Stimulated activated CD8-positive, alpha-beta memory T cell treated with anti-CD3 and anti-CD28 coated beads, Interleukin-12 subunit alpha, Interleukin-12 subunit beta, amount 100 ng/mL, for 24 hours (primary cell): ENCODE data around the gene ARPC1A.
"Not testable (repeated sequence)": the region's sequence is repeated elsewhere in the genome, so short reads cannot be mapped to it uniquely, and the experiment has no call there.

Experiments used
- DNase-seq: peaks from one replicate; pipeline ENCODE4 v3.0.0-alpha.2; 2020; ENCODE audit errors: extremely low read depth

ARPC1A gene

DNA sequence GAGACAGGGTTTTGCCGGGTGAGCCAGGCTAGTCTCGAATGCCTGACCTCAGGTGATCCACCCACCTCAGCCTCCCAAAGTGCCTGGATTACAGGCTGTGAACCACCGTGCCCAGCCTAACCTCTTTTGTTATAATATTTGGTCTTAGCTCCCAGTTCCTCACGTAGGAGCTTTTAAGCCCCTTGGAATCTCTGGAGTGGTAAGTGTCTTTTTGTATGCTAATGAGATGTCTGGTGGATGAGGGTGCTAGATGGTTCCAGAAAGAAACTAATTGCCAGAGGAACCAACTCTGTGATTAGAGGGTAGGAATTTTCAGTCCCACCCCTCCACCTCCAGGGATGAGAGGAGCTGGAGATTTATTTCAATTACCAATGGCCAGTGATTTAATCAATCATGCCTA lies 5.3 kb upstream of the ARPC1A start:
- no peak for DNase-seq

DNA sequence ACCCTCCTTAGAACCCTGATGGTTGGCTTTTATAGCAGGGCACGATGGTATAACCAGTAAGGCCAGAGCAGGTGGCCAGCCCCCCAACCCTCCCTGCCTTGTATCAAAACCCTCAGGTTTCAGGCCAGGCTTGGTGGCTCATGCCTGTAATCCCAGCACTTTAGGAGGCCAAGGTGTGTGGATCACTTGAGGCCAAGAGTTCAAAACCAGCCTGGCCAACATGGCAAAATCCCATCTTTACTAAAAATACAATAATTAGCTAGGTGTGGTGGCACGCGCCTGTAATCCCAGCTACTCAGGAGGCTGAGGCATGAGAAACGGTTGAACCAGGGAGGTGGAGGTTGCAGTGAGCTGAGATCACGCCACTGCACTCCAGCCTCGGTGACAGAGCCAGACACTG lies 3.0 kb upstream of the ARPC1A start:
- DNase-seq, result not testable (repeated sequence)

DNA sequence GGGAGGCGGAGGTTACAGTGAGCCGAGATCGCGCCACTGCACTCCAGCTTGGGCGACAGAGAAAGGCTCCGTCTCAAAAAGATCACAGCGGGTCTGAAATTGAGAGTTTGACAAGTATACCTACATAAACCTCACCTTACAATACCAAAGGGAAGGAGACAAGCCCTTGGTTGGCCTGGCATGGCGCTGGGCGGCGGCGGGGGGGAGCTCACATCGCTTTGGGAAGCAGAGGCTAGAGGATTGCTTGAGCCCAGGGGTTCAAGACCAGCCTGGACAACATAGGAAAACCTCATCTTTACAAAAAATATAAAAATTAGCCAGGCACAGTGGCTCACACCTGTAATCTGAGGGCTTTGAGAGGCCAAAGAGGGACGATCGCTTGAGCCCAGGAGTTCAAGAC lies 1.1 kb upstream of the ARPC1A start:
- no peak for DNase-seq

DNA sequence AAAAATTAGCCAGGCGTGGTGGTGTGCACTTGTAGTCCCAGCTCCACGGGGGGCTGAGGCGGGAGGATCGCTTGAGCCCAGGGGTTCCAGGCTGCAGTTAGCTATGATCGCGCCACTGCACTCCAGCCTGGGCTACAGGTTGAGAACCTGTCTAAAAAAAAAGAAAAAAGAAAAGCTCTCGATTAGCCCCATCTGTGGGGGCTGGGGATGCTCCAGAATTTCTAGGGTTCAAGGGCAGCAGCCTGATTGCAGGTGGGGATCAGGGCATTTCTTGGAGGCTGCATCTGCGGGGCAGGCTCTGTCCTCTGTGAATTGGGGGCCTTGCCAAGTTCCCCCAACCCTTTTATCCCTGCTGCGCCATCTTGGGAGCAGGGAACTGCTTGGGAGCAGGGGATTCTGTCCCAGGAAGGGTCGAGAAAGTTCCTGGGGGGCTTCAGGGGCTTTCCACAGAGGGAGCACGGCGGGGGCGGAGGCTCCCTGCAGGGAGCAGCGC lies 651 bp upstream of the ARPC1A start:
- DNase-seq, result no peak

DNA sequence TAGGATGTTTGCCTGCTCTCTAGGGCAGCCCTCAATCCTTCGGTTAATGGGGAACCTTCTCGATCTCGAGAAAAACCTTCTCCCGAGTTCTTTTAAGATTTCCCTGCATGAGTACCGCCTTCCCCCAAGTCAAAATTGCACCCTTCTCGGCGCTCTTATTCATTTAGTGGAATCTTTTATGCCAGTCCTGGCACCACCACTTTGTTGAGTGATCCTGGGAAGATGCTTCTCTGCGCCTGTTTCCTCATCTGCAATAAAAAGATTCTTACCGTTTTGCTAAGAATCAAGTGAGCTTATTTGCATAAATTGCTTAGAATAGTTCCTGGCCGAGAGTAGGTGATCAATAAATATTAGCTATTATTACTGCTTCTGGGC lies 697 bp downstream of the ARPC1A start:
- no peak for DNase-seq

DNA sequence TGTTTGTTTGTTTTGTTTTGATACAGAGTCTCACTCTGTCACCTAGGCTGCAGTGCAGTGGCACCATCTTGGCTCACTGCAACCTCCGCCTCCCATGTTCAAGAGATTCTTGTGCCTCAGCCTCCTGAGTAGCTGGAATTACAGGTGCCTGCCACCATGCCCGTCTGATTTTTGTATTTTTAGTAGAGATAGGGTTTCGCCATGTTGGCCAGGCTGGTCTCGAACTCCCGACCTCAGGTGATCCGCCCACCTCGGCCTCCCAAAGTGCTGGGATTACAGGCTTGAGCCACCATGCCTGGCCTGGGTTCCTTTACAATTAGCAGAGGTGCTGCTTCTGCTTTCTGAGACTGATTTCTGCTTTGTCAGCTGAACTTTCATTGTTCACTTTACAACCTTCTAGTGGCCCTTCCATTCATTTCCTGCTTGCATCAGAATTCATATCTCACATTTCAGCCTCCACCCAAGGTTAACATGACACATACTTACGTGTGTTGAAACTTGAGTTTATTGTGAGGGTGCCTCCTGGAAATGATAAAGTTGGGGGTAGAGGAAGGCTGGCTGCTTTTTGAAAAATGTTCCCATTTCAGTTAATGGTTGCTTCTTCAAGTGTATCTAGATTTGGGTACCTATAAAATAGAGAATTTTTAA lies 4.7 kb downstream of the ARPC1A start:
- DNase-seq, result not testable (repeated sequence)

DNA sequence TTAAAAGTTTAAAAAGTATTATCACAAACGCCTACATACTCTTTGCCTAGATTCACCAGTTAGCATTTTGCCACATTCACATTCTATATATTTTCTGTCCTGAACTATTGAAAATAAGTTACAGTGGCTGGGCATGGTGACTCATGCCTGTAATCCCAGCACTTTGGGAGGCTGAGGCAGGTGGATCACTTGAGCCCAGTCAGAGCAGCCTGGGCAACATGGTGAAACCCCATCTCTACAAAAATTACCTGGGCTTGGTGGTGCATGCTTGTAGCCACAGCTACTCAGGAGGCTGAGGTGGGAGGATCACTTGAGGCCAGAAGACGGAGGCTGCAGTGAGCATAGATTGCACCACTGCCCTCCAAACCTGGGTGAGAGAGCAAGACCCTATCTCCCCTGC lies 5.3 kb downstream of the ARPC1A start:
- DNase-seq, result no peak

DNA sequence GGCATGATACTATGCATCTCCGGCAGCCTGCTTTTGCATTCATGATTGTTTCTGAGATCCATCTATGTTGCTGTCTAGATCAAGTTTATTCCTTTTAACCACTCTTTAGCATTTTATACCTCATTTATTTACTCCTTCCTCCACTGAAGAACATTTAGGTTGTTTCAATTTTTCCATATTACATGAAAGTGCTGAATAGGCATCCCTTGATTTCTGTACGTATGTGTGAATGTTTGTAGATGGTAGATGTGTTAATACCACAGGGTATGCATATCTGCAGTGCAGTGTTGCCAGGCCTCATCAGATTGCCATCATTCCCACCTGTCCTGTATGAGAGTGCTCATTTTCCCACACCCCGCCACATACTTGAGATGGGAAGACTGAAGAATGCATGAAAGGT lies 13.9 kb downstream of the ARPC1A start:
- no peak for DNase-seq

DNA sequence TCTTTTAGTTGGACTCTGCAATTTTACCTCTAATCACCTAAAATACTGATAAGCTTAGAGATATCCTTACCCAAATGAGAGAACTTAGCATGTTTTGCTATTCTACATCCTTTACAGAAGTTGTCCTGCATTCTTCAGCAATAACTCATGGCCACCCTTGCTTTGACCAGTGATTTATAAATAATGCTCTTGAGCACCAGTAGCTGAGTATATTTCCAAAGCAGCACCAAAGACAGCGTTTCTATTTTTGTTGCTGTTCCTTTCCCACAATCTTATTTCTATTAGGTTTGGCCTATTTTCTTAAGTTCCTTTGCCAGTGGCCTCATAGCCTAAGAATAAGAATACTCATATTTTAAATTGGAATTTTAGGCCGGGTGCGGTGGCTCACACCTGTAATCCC lies 15.0 kb downstream of the ARPC1A start:
- no peak for DNase-seq

DNA sequence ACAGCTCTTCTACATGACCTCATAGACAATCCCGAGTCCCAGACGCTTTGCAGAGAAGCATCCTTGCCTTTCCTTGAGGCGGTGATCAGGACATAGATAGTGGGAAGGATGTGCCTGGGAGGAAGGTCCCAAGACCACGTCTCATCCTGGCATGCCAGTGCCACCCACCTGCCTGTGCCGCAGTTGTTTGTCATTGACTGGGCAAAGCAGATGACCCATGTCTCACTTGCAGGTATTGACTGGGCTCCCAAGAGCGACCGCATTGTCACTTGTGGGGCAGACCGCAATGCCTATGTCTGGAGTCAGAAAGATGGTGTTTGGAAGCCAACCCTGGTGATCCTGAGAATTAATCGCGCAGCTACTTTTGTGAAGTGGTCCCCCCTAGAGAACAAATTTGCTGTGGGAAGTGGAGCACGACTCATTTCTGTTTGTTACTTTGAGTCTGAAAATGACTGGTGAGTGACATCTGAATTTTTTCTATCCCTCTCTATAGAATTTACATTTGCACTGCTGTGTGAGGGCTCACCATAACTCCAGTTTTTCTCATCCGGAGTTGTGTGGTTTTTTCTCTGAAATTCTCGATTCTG lies 18.5 kb downstream of the ARPC1A start:
- DNase-seq, result no peak

DNA sequence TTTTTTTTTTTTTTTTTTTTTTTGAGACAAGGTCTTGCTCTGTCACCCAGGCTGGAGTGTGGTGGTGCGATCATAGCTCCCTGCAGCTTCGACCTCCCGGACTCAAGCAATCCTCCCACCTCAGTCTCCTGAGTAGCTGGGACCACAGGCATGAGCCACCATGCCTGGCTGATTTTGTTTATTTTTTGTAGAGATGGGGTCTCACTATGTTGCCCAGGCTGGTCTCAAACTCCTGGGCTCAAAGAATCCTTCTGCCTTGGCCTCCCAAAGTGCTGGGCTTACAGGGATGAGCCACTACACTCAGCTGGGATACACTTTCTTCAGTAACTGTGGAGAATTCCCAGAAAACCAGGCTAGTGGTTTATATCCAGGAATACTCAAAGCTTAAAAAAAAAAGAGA lies 24.9 kb downstream of the ARPC1A start:
- DNase-seq, result not testable (repeated sequence)

DNA sequence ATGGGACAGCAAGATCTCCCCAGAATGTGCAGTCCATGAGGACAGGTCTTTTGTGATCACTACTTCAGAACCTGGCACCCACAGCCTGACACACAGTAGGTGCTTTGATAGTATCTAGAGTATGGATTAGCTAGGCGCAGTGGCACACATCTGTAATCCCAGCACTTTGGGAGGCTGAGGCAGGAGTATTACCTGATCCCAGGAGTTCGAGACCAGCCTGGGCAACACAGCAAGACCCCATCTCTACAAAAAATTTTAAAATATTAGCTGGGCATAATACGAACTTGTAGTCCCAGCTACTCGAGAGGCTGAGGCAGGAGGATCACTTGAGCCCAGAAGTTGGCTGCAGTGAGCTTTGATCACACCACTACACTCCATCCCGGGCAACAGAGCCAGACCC lies 26.5 kb downstream of the ARPC1A start:
- no peak for DNase-seq

DNA sequence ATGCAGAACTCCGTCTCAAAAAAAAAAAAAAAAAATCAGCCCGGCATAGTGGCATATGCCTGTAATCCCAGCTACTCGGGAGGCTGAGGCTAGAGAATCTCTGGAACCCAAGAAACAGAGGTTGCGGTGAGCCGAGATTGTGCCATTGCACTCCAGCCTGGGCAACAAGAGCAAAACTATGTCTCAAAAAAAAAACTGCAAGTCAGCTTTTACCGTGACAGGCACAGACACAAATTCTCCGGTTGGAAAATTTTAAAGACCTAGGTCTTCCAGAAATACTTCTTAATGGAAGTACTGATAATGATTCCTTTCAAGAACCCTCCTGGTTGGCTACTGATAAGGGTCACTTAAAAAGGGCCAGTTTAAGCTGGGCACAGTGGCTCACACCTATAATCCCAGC lies 29.4 kb downstream of the ARPC1A start:
- no peak for DNase-seq

DNA sequence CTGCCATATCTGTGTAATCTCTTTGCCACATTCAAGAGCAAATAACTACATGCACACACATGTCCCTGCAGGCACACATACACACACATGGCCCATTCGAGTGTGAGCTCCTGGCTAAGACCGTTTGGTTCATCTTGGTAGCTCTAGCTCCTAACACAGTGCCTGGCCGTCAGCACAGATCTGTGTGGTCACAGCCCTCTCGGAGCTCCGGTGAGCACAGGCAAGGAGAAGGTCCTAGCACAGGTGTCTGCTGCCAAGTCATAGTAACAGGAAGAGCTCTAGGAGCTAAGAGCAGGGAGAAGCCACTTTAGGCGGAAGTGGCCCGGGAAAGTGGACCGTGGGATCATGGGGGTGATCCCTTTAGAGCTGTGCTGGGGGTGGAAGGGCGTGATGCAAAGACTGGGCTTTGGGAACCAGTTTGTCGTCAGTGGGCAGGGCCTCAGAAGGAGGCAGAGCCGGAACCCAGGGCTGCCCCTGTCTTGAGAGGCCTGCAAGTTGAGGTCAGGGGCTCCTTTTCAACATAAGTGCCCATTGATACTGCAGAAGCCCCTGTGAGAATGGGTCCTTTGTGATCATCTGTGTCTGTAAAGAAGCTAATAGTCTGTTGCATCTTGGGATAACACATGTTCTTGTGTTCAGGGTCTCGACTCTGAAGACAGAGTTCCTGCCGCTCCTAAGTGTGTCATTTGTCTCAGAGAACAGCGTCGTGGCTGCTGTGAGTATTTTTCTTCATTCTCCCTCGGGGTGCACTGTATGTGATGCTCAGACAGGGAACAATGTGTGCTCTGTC lies 32.2 kb downstream of the ARPC1A start:
- no peak for DNase-seq

DNA sequence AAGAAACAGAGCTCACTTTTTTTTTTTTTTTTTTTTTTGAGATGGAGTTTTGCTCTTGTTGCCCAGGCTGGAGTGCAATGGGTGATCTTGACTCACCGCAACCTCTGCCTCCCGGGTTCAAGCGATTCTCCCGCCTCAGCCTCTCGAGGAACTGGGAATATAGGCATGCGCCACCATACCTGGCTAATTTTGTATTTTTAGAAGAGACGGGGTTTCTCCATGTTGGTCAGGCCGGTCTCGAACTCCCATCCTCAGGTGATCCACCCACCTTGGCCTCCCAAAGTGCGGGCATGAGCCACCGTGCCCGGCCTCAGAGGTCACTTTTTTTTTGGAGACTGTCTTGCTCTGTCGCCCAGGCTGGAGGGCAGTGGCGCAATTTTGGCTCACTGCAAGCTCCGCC lies 32.8 kb downstream of the ARPC1A start:
- DNase-seq, result not testable (repeated sequence)

DNA sequence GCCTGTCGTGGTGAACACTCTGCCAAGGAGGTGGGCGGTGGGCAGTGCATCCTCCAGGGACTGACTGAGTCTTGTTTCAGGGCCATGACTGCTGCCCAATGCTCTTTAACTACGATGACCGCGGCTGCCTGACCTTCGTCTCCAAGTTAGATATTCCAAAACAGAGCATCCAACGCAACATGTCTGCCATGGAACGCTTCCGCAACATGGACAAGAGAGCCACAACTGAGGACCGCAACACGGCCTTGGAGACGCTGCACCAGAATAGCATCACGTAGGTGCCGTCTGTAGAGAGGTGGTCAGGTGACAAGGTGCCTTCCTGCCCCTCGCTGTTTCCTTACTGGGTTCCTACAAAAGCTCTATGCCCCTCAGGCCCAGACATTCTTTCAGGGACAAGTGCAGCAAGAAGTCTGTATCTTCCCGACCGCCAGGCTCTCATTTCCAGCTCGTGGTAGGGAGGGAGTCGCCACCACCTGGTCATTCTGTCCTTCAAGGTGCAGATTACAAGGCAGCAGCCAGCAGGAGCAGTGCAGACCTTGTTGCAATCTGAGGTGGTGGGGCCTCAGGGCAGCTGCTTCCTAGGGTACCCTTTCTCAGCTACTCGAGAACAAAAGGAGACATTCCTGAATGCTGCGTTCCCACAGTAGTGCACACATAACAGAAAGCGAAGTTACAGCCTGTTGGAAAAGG lies 33.9 kb downstream of the ARPC1A start:
- DNase-seq, result no peak

DNA sequence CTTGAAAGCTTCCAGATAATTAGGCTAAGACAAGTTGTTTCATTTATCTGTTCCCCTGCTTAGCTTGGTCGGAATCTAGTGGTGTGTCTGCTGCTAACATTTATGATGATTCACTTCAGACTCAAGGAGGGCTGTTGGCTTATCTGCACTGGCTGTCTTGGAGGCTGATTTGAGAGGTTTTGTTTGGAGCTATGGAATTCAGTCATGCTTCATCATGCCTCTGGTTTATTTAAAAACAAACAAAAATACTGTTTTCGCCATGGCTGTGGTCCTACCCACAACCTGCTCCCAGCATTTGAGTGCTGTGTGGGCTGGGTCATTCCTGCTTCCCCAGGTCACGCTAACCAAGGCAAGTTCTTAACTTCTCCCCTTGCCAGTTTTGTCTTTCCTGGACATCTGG lies 37.1 kb downstream of the ARPC1A start:
- DNase-seq, result no peak

DNA sequence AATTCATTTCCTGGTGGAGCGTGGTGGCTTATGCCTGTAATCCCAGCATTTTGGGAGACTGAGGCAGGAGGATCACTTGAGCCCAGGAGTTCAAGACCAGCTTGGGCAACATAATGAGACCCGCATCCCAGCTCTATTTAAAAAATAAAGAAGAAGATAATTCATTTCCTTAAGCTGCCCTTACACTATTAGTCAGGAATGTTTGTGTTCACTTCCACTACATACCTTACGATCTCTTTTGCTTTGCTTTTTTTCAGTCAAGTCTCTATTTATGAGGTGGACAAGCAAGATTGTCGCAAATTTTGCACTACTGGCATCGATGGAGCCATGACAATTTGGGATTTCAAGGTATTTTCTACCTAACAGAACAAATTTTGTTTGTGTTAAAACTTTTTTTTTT lies 37.6 kb downstream of the ARPC1A start:
- DNase-seq, result no peak

DNA sequence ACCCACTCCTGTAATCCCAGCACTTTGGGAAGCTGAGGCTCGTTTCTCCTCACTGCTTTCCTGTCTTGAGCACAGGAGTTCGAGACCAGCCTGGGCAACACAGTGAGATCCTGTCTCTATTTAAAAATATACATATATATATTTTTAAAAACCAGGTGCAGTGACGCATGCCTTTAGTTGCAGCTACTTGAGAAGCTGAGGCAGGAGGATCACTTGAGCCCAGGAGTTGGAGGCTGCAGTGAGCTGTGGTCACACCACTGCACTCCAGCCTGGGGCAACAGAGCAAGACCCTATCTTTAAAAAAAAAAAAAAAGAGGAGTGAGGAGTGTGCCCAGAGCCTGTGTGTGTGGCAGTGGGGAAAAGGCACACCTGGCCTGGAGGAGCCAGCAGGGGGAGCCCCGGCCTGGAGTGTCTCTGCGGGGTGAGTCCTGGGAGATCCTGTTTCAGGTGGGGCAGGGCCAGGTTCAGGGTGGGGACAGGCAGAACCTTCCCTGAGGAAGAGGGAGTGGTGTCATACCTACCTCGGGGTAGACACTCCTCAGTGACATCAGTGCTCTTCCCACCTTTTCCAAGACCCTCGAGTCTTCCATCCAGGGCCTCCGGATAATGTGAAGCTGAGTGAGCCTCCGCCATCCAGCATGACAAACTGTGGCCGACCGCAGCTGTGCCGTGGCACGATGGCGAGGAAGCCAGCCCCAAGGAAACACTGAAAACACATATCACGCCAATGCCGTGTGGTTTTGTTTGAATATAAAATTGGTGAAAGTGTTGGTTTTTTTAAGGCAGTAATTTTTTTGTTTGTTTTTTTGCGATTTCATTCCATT lies 39.8 kb downstream of the ARPC1A start:
- no peak for DNase-seq

DNA sequence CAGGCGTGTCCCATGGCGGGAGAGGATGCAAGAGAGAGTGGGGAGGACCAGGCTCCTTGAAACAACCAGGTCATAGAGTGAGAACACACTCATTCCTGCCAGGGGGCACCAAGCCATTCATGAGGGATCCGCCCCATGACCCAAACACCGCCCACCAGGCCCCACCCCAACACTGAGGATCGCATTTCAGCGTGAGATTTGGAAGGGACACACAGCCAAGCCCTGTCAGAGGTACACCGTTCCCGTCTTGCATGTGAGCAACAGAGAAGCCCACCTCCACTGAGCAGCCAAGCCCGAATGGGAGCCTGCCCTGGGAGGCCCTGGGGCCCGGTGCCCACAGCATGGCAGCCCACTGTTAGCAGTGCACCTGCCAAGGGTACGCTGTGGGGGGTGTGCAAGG lies 40.9 kb downstream of the ARPC1A start:
- no peak for DNase-seq

DNA sequence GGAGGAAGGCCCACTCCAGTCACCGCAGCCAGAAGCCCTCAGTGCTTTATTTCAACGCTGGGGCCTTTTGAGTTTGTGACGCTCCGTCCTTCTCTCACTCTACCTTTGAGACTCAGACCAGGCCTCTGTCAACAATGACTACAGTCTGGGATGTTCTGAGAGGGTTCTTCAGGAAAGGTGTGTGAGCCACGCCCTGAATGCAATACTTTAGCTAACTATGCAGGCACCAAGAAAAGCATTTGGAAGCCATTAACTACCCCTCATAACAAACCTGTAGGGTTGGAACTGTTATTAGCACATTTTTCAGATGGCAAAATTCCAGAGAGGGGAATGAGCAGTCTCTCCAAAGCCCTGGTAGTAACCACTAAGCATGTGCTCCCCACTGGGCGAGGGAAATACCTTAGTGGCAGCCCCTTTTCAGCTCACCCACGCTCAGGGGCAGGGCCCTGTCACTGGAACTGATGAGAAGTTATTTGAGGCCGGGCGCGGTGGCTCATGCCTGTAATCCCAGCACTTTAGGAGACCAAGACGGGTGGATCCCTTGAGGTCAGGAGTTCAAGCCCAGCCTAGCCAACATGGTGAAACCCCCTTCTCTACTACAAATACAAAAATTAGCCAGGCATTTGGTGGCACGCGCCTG lies 43.2 kb downstream of the ARPC1A start:
- DNase-seq, result no peak
